HUES6 (cell line): Measurements from ENCODE around the gene ZKSCAN1.
"Not testable (repeated sequence)": the region's sequence is repeated elsewhere in the genome, so short reads cannot be mapped to it uniquely, and the experiment has no call there.

Experiments
- H3K27ac ChIP-seq: 2 replicates; pipeline ENCODE4 v1.7.0; 2013; ENCODE audit warnings: low read depth, mild to moderate bottlenecking, low read length, inconsistent platforms
- H3K27me3 ChIP-seq: 2 replicates; pipeline ENCODE4 v1.6.1; 2013; ENCODE audit warnings: low read length; ENCODE audit not compliant: control insufficient read depth, insufficient read depth
- H3K36me3 ChIP-seq: 2 replicates; pipeline ENCODE4 v1.6.1; 2013; ENCODE audit warnings: low read length; ENCODE audit not compliant: control insufficient read depth, insufficient read depth
- H3K4me1 ChIP-seq: 2 replicates; pipeline ENCODE4 v1.6.1; 2013; ENCODE audit warnings: low read length; ENCODE audit not compliant: control insufficient read depth, insufficient read depth
- H3K4me3 ChIP-seq: 2 replicates; pipeline ENCODE4 v1.5.1; 2013; ENCODE audit warnings: low read depth, low read length
- H3K9ac ChIP-seq: one replicate; pipeline ENCODE4 v1.6.1; 2013; ENCODE audit warnings: mild to moderate bottlenecking, low read length
- H3K9me3 ChIP-seq: 2 replicates; pipeline ENCODE4 v1.6.1; 2013; ENCODE audit warnings: low read depth, low read length; ENCODE audit not compliant: control insufficient read depth, insufficient read depth

Gene ZKSCAN1

GRCh38 chr7:100015232-100016214 lies at the start of gene ZKSCAN1:
TSS of gene ZKSCAN1 (plus strand) at chr7:100015596. CDS start at chr7:100023507, 7,911 bp downstream.
- peak within 1 kb of the TSS; percentile 91 for H3K27ac ChIP-seq

GRCh38 chr7:99969298-99969697 lies 46.1 kb upstream of the ZKSCAN1 start:
- Histone ChIP-seq H3K27me3 (peaks cover 16% of the 10 kb centered on the region; the same call in 1 of the 2 replicates), H3K4me1 (no peaks in the 10 kb centered on the region), H3K36me3 (no peaks in the 10 kb centered on the region), H3K4me3 (no peak overlapping the region), H3K27ac (no peak overlapping the region), H3K9ac (no peak overlapping the region), H3K9me3 (no peaks in the 10 kb centered on the region)

More at GRCh38 chr7:100015232-100016214, at the start of gene ZKSCAN1:
- Histone ChIP-seq H3K4me3 (peak within 1 kb of the TSS; percentile 97), H3K4me1 (peaks cover 12% of the 10 kb centered on the region), H3K9ac (peak within 1 kb of the TSS; percentile 94), H3K27me3 (no peaks in the 10 kb centered on the region; the same call in 1 of the 2 replicates), H3K36me3 (peaks cover 9% of the 10 kb centered on the region), H3K9me3 (no peaks in the 10 kb centered on the region)

GRCh38 chr7:99969813-99970212 lies 45.6 kb upstream of the ZKSCAN1 start:
- not testable (repeated sequence) for H3K9me3 ChIP-seq, H3K27ac ChIP-seq, H3K4me1 ChIP-seq, H3K36me3 ChIP-seq, H3K4me3 ChIP-seq, H3K9ac ChIP-seq
- peaks cover 16% of the 10 kb centered on the region; the same call in 1 of the 2 replicates for H3K27me3 ChIP-seq

GRCh38 chr7:99971242-99971641 lies 44.2 kb upstream of the ZKSCAN1 start:
- no peak overlapping the region for H3K27ac ChIP-seq
- peaks cover 16% of the 10 kb centered on the region; the same call in 1 of the 2 replicates for H3K27me3 ChIP-seq
- H3K9me3 ChIP-seq = no peaks in the 10 kb centered on the region
- no peaks in the 10 kb centered on the region for H3K36me3 ChIP-seq
- no peak overlapping the region for H3K9ac ChIP-seq
- no peak overlapping the region for H3K4me3 ChIP-seq
- H3K4me1 ChIP-seq = no peaks in the 10 kb centered on the region

- H3K4me1 ChIP-seq, H3K36me3 ChIP-seq, H3K9ac ChIP-seq, H3K9me3 ChIP-seq, H3K4me3 ChIP-seq, H3K27me3 ChIP-seq, H3K27ac ChIP-seq: not testable (repeated sequence)
Measured at GRCh38 chr7:99973817-99974216, 41.6 kb upstream of the ZKSCAN1 start.

- Histone ChIP-seq H3K9ac (no peak overlapping the region), H3K4me3 (no peak overlapping the region), H3K9me3 (no peaks in the 10 kb centered on the region), H3K27me3 (peaks cover 5% of the 10 kb centered on the region; the same call in 1 of the 2 replicates), H3K27ac (no peak overlapping the region), H3K4me1 (no peaks in the 10 kb centered on the region), H3K36me3 (no peaks in the 10 kb centered on the region)
Measured at GRCh38 chr7:99974681-99975080, 40.7 kb upstream of the ZKSCAN1 start.

GRCh38 chr7:99975782-99976521 lies 39.4 kb upstream of the ZKSCAN1 start, which contains the start of gene AZGP1:
TSS of gene AZGP1 (minus strand) at chr7:99976031. CDS start at chr7:99976020, 11 bp downstream.
- Histone ChIP-seq H3K9me3 (no peaks in the 10 kb centered on the region), H3K9ac (no peak within 1 kb of the TSS), H3K36me3 (no peaks in the 10 kb centered on the region), H3K27me3 (peaks cover 5% of the 10 kb centered on the region; the same call in 1 of the 2 replicates), H3K4me1 (no peaks in the 10 kb centered on the region), H3K4me3 (no peak within 1 kb of the TSS), H3K27ac (no peak within 1 kb of the TSS)

- Histone ChIP-seq H3K9ac (no peak overlapping the region), H3K27me3 (peaks cover 5% of the 10 kb centered on the region; the same call in 1 of the 2 replicates), H3K27ac (no peak overlapping the region), H3K36me3 (no peaks in the 10 kb centered on the region), H3K4me3 (no peak overlapping the region), H3K9me3 (no peaks in the 10 kb centered on the region), H3K4me1 (no peaks in the 10 kb centered on the region)
Measured at GRCh38 chr7:99976626-99977025, 38.8 kb upstream of the ZKSCAN1 start.

- not testable (repeated sequence) for H3K4me1 ChIP-seq, H3K9me3 ChIP-seq, H3K27me3 ChIP-seq, H3K9ac ChIP-seq, H3K36me3 ChIP-seq, H3K4me3 ChIP-seq, H3K27ac ChIP-seq
Measured at GRCh38 chr7:99979814-99980225, 35.6 kb upstream of the ZKSCAN1 start.

- not testable (repeated sequence) for H3K4me3 ChIP-seq, H3K4me1 ChIP-seq, H3K9me3 ChIP-seq, H3K27me3 ChIP-seq, H3K9ac ChIP-seq, H3K36me3 ChIP-seq, H3K27ac ChIP-seq
Measured at GRCh38 chr7:99980448-99980872, 34.9 kb upstream of the ZKSCAN1 start.

- not testable (repeated sequence) for H3K9me3 ChIP-seq, H3K27me3 ChIP-seq, H3K27ac ChIP-seq, H3K9ac ChIP-seq, H3K4me3 ChIP-seq, H3K36me3 ChIP-seq, H3K4me1 ChIP-seq
Measured at GRCh38 chr7:99981066-99981465, 34.3 kb upstream of the ZKSCAN1 start.
